HEK293T (cell line): ENCODE data around the gene IPO4.
A peak's percentile ranks its signal among the peaks of the same experiment; 100 is the strongest.

Experiments used
- CTCF ChIA-PET: fragments of 350-600 bp; formaldehyde crosslinking; extraction: SDS; loops from one replicate; lab custom pipeline; 2021; ENCODE audit warnings: antibody characterized with exemption, inconsistent platforms; lab: Yijun Ruan, JAX
- POLR2A ChIA-PET: fragments of 350-600 bp; formaldehyde crosslinking; extraction: SDS; loops from one replicate; lab custom pipeline; 2020; ENCODE audit warnings: antibody characterized with exemption, inconsistent platforms; lab: Yijun Ruan, JAX
- DNase-seq: peaks from one replicate; pipeline ENCODE4 v3.0.0; 2012; ENCODE audit warnings: mixed read lengths; ENCODE audit errors: extremely low spot score
- ARNT ChIP-seq: fragments of 450-650 bp; IDR thresholded peaks from 2 replicates; pipeline ENCODE4 v1.6.1; 2017; ENCODE audit warnings: mild to moderate bottlenecking
- BHLHE40 ChIP-seq: fragments of 450-650 bp; IDR thresholded peaks from 2 replicates; pipeline ENCODE4 v1.6.1; 2016; ENCODE audit warnings: mild to moderate bottlenecking, moderate library complexity, borderline replicate concordance
- CTBP1 ChIP-seq: fragments of 450-650 bp; IDR thresholded peaks from 2 replicates; pipeline ENCODE4 v1.6.1; 2016; ENCODE audit warnings: borderline replicate concordance
- ELF4 ChIP-seq: fragments of 450-650 bp; IDR thresholded peaks from 2 replicates; pipeline ENCODE4 v1.6.1; 2017; ENCODE audit warnings: antibody characterized with exemption
- FOXA1 ChIP-seq: fragments of 450-650 bp; IDR thresholded peaks from 2 replicates; pipeline ENCODE4 v1.6.1; 2016; ENCODE audit warnings: mild to moderate bottlenecking
- FOXK2 ChIP-seq: fragments of 450-650 bp; IDR thresholded peaks from 2 replicates; pipeline ENCODE4 v1.6.1; 2016; ENCODE audit warnings: mild to moderate bottlenecking
- FOXM1 ChIP-seq: fragments of 450-650 bp; IDR thresholded peaks from 2 replicates; pipeline ENCODE4 v1.6.1; 2017; ENCODE audit warnings: mild to moderate bottlenecking, borderline replicate concordance
- HDGF ChIP-seq: fragments of 450-650 bp; IDR thresholded peaks from 2 replicates; pipeline ENCODE4 v1.6.1; 2017; ENCODE audit warnings: antibody characterized with exemption, borderline replicate concordance
- L3MBTL2 ChIP-seq: fragments of 450-650 bp; conservative IDR thresholded peaks from 2 replicates; pipeline ENCODE4 v1.6.1; 2016; ENCODE audit warnings: mild to moderate bottlenecking
- LEF1 ChIP-seq: fragments of 450-650 bp; IDR thresholded peaks from 2 replicates; pipeline ENCODE4 v1.6.1; 2017; ENCODE audit warnings: mild to moderate bottlenecking, borderline replicate concordance
- NFRKB ChIP-seq: fragments of 450-650 bp; IDR thresholded peaks from 2 replicates; pipeline ENCODE4 v1.6.1; 2016; ENCODE audit warnings: mild to moderate bottlenecking, moderate library complexity
- PKNOX1 ChIP-seq: fragments of 450-650 bp; IDR thresholded peaks from 2 replicates; pipeline ENCODE4 v1.6.1; 2016
- SP1 ChIP-seq: fragments of 450-650 bp; IDR thresholded peaks from 2 replicates; pipeline ENCODE4 v1.6.1; 2017
- SUZ12 ChIP-seq: fragments of 450-650 bp; IDR thresholded peaks from 2 replicates; pipeline ENCODE4 v1.6.1; 2016; ENCODE audit warnings: mild to moderate bottlenecking
- TARDBP ChIP-seq: fragments of 450-650 bp; IDR thresholded peaks from 2 replicates; pipeline ENCODE4 v1.6.1; 2016
- ZNF384 ChIP-seq: fragments of 450-650 bp; IDR thresholded peaks from 2 replicates; pipeline ENCODE4 v1.6.1; 2016

Gene IPO4

GRCh38 chr14:24136684-24137528 is 51.7 kb downstream of the IPO4 start:
- ChIA-PET POLR2A (interaction anchor here (1.0 to 4.0 kb wide), 14 partner anchors 10 to 106 kb away, joined by 3 to 62 read pairs (median 6); partner anchors contain the start of genes CARMIL3, DCAF11, IRF9 and NRL), CTCF (interaction anchor here (1.6 kb wide), 1 partner anchor 24 kb away, joined by 6 read pairs; the partner anchor contains the start of gene IRF9)
- TF ChIP-seq TARDBP, result no peak
- TF ChIP-seq SP1, result no peak
- TF ChIP-seq BHLHE40, result no peak
- no peak for TF ChIP-seq LEF1
- no peak for TF ChIP-seq NFRKB
- no peak for TF ChIP-seq SUZ12
- no peak for TF ChIP-seq FOXA1
- no peak for TF ChIP-seq ARNT
- no peak for TF ChIP-seq ZNF384
- TF ChIP-seq L3MBTL2, result no peak
- TF ChIP-seq PKNOX1, result no peak
- TF ChIP-seq ELF4, result no peak
- no peak for TF ChIP-seq FOXK2
- no peak for DNase-seq

- CTCF ChIA-PET, result interaction anchor here (1.0 to 1.6 kb wide), 3 partner anchors 19 to 25 kb away, joined by 3 to 6 read pairs (median 4); partner anchors contain the start of gene IRF9
- POLR2A ChIA-PET, result interaction anchor here (0.8 to 4.0 kb wide), 16 partner anchors 8 to 106 kb away, joined by 3 to 62 read pairs (median 8); partner anchors contain the start of genes DCAF11, IRF9, NRL and PCK2
- peak; percentile 91 for DNase-seq
- TF ChIP-seq FOXK2, result no peak
- TF ChIP-seq TARDBP, result 0 out of 2 replicates have a peak, but pooled peaks have one; percentile 30
- TF ChIP-seq NFRKB, result no peak
- TF ChIP-seq LEF1, result no peak
Measured at GRCh38 chr14:24135834-24136683, 52.6 kb downstream of the IPO4 start, which contains the start of gene PSME1. Gene PSME1 (plus strand): TSS chr14:24136194. CDS start chr14:24136263, 69 bp downstream.

GRCh38 chr14:24135584-24135833 is 53.1 kb downstream of the IPO4 start:
- DNase-seq, result no peak
- POLR2A ChIA-PET, result interaction anchor here (1.0 to 4.0 kb wide), 13 partner anchors 9 to 60 kb away, joined by 4 to 62 read pairs (median 12); partner anchors contain the start of genes DCAF11, IRF9, NRL and PCK2
- CTCF ChIA-PET, result interaction anchor here (1.0 kb wide), 2 partner anchors 19 to 26 kb away, joined by 3 to 4 read pairs; partner anchors contain the start of gene IRF9
- no peak for TF ChIP-seq SP1
- TF ChIP-seq LEF1, result no peak
- TF ChIP-seq BHLHE40, result no peak
- no peak for TF ChIP-seq FOXA1
- peak; percentile 56; the same call in 1 of the 2 replicates for TF ChIP-seq CTBP1

- ChIA-PET POLR2A (interaction anchor here (1.6 to 4.2 kb wide), 2 partner anchors 10 to 19 kb away, joined by 4 to 22 read pairs; partner anchors contain the start of genes DCAF11 and NRL), CTCF (interaction anchor here (0.6 to 1.3 kb wide), 2 partner anchors 25 to 454 kb away, joined by 4 to 5 read pairs; no protein-coding TSS in a partner anchor)
- no peak for DNase-seq
- TF ChIP-seq TARDBP (no peak), SP1 (no peak), FOXA1 (no peak), ZNF384 (no peak; the same call in 1 of the 2 replicates), LEF1 (no peak), SUZ12 (no peak), HDGF (no peak), FOXK2 (no peak), ELF4 (no peak), ARNT (no peak), FOXM1 (no peak), PKNOX1 (no peak), L3MBTL2 (no peak), BHLHE40 (no peak), CTBP1 (no peak), NFRKB (no peak)
Measured at GRCh38 chr14:24133735-24134134, 54.9 kb downstream of the IPO4 start.

GRCh38 chr14:24132976-24133375 is 55.6 kb downstream of the IPO4 start:
- ChIA-PET POLR2A (interaction anchor here (1.6 to 4.2 kb wide), 2 partner anchors 9 to 19 kb away, joined by 4 to 22 read pairs; partner anchors contain the start of genes DCAF11 and NRL), CTCF (interaction anchor here (0.7 to 1.3 kb wide), 2 partner anchors 8 to 24 kb away, joined by 4 read pairs; partner anchors contain the start of gene EMC9)
- TF ChIP-seq CTBP1 (no peak), FOXA1 (no peak), FOXK2 (no peak), ELF4 (no peak), ZNF384 (no peak), LEF1 (no peak), HDGF (no peak), TARDBP (no peak), PKNOX1 (no peak), ARNT (no peak), L3MBTL2 (no peak), SP1 (no peak), BHLHE40 (no peak), FOXM1 (no peak), NFRKB (no peak), SUZ12 (no peak)
- DNase-seq, result no peak
